Vagina (tissue), 2 donors: ENCODE results near the gene GUCA1C. TPM values are rescaled to one million over a fixed set of nuclear protein-coding genes. Genes with fewer than 3 reads are reported as not detected.

Experiments
- DNase-seq, 2 donors: peaks; one replicate each; pipeline ENCODE4 v3.0.0-alpha.2; 2017; ENCODE audit errors: extremely low spot score in 2 of 2
- H3K27ac ChIP-seq: fragments of 200-600 bp; sonication (generic); one replicate; pipeline ENCODE4 v1.5.1; 2019
- H3K27me3 ChIP-seq: fragments of 200-600 bp; sonication (generic); one replicate; pipeline ENCODE4 v1.5.1; 2019
- H3K36me3 ChIP-seq, 2 donors: fragments of 200-600 bp; sonication (generic); one replicate each; pipeline ENCODE4 v1.5.1; 2017 to 2019
- H3K4me1 ChIP-seq: fragments of 200-600 bp; sonication (generic); one replicate; pipeline ENCODE4 v1.5.1; 2019
- H3K4me3 ChIP-seq, 2 donors: fragments of 200-600 bp; sonication (generic); 1 replicate in 1 of 2; 2 replicates in 1 of 2; pipeline ENCODE4 v1.5.1; 2016 to 2019
- H3K9me3 ChIP-seq: fragments of 200-600 bp; sonication (generic); one replicate; pipeline ENCODE4 v1.5.1; 2019
- CTCF ChIP-seq, 3 experiments: fragments of 450-650 bp in 2 of 3; fragments of 200-600 bp in 1 of 3; sonication (generic) in 1 of 3; IDR thresholded peaks; one replicate each; pipeline ENCODE4 v1.5.1; 2017 to 2019; ENCODE audit warnings: antibody characterized with exemption in 3 of 3, mild to moderate bottlenecking in 2 of 3, moderate library complexity in 2 of 3
- POLR2A ChIP-seq, 2 donors: fragments of 450-650 bp; IDR thresholded peaks; one replicate each; pipeline ENCODE4 v1.6.1; 2017; ENCODE audit warnings: antibody characterized with exemption in 2 of 2, mild to moderate bottlenecking in 2 of 2, moderate library complexity in 2 of 2
- POLR2AphosphoS5 ChIP-seq, 2 donors: sonication (generic); formaldehyde crosslinking; IDR thresholded peaks; one replicate each; pipeline ENCODE4 v1.9.0; 2017; ENCODE audit warnings: antibody characterized with exemption in 2 of 2, mild to moderate bottlenecking in 2 of 2, low read depth in 1 of 2; ENCODE audit not compliant: insufficient read depth in 1 of 2
- intact Hi-C: fragments of 100-400 bp; cut with DNase I; formaldehyde crosslinking; loops from one replicate; pipeline ENCODE4 v1.15.1; 2023
- total RNA-seq: library from RNA; depleted of rRNA; stranded (reverse); fragments of >200 nt; gene quantifications from one replicate; pipeline ENCODE4 v1.2.3, GENCODE V29; 2016

Gene GUCA1C
- total RNA-seq, 1 donor from 2014 or later, result not detected

- intact Hi-C loops, result no loop called here
- TF ChIP-seq CTCF (IDR thresholded peaks at IDR 0.05), result no peak
- TF ChIP-seq POLR2A (IDR thresholded peaks at IDR 0.05), result no peak
- no peak for TF ChIP-seq POLR2AphosphoS5 (IDR thresholded peaks at IDR 0.05; ENCODE audit: insufficient read depth in 1 of 2, low read depth in 1 of 2)
- Histone ChIP-seq H3K27ac (no peak overlapping the region), H3K36me3 (no peaks in the 10 kb centered on the region), H3K9me3 (no peaks in the 10 kb centered on the region), H3K27me3 (no peaks in the 10 kb centered on the region), H3K4me3 (no peak overlapping the region), H3K4me1 (no peaks in the 10 kb centered on the region)
- DNase-seq, result no peak
Observed at GRCh38 chr3:108953210-108953609, 469 bp downstream of the GUCA1C start.

- intact Hi-C loops, result no loop called here
Observed at GRCh38 chr3:108951820-108952501, 1.7 kb downstream of the GUCA1C start.

GRCh38 chr3:108947855-108948254 is 5.8 kb downstream of the GUCA1C start:
- Histone ChIP-seq H3K4me3 (no peak overlapping the region), H3K27me3 (no peaks in the 10 kb centered on the region), H3K9me3 (no peaks in the 10 kb centered on the region), H3K4me1 (no peaks in the 10 kb centered on the region), H3K36me3 (no peaks in the 10 kb centered on the region), H3K27ac (no peak overlapping the region)
- DNase-seq, result no peak
- TF ChIP-seq POLR2AphosphoS5 (IDR thresholded peaks at IDR 0.05; ENCODE audit: insufficient read depth in 1 of 2, low read depth in 1 of 2) (no peak), POLR2A (IDR thresholded peaks at IDR 0.05) (no peak), CTCF (IDR thresholded peaks at IDR 0.05) (no peak)
- intact Hi-C loops, result no loop called here

More at GRCh38 chr3:108951820-108952501, 1.7 kb downstream of the GUCA1C start:
- no peaks in the 10 kb centered on the region for H3K27me3 ChIP-seq
- no peak for TF ChIP-seq CTCF (IDR thresholded peaks at IDR 0.05)
- no peak for TF ChIP-seq POLR2AphosphoS5 (IDR thresholded peaks at IDR 0.05; ENCODE audit: insufficient read depth in 1 of 2, low read depth in 1 of 2)
- TF ChIP-seq POLR2A (IDR thresholded peaks at IDR 0.05), result no peak
- H3K4me3 ChIP-seq, result no peak overlapping the region
- no peaks in the 10 kb centered on the region for H3K36me3 ChIP-seq
- no peak overlapping the region for H3K27ac ChIP-seq
- no peak for DNase-seq
- no peaks in the 10 kb centered on the region for H3K9me3 ChIP-seq
- H3K4me1 ChIP-seq, result no peaks in the 10 kb centered on the region

- TF ChIP-seq CTCF (IDR thresholded peaks at IDR 0.05) (no peak), POLR2AphosphoS5 (IDR thresholded peaks at IDR 0.05; ENCODE audit: insufficient read depth in 1 of 2, low read depth in 1 of 2) (no peak), POLR2A (IDR thresholded peaks at IDR 0.05) (no peak)
- Histone ChIP-seq H3K4me3 (no peak overlapping the region), H3K36me3 (no peaks in the 10 kb centered on the region), H3K9me3 (no peaks in the 10 kb centered on the region), H3K4me1 (no peaks in the 10 kb centered on the region), H3K27me3 (no peaks in the 10 kb centered on the region), H3K27ac (no peak overlapping the region)
- intact Hi-C loops, result no loop called here
- no peak for DNase-seq
Observed at GRCh38 chr3:108946292-108947285, 7.1 kb downstream of the GUCA1C start.
